Measurements from ENCODE around the gene MOCS1.
"Not testable (repeated sequence)": the region's sequence is repeated elsewhere in the genome, so short reads cannot be mapped to it uniquely, and the experiment has no call there.

The MOCS1 gene

DNA sequence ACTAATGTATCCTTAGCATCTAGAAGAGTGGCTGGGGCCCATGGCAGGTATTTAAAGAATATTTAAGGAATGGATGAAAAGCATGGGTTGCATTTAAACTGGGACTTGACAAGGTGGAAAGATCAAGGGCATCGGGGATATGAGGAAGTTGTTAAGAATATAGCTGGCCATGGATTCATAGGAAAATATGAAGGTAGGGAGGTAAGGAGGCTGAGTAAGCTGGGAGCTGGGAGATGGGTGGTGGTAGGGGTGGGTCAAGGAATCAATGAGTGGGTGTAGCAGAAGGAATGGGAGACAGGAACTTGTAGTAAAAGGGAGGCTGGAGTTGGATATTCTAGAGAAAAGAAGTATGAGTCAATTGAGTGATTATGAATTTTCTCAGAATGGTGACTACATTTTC is 44.0 kb upstream of the MOCS1 start:
- TF ChIP-seq, protein P1, sequence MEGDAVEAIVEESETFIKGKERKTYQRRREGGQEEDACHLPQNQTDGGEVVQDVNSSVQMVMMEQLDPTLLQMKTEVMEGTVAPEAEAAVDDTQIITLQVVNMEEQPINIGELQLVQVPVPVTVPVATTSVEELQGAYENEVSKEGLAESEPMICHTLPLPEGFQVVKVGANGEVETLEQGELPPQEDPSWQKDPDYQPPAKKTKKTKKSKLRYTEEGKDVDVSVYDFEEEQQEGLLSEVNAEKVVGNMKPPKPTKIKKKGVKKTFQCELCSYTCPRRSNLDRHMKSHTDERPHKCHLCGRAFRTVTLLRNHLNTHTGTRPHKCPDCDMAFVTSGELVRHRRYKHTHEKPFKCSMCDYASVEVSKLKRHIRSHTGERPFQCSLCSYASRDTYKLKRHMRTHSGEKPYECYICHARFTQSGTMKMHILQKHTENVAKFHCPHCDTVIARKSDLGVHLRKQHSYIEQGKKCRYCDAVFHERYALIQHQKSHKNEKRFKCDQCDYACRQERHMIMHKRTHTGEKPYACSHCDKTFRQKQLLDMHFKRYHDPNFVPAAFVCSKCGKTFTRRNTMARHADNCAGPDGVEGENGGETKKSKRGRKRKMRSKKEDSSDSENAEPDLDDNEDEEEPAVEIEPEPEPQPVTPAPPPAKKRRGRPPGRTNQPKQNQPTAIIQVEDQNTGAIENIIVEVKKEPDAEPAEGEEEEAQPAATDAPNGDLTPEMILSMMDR (IDR thresholded peaks at IDR 0.05; ENCODE audit: borderline replicate concordance, insufficient read depth, low read depth, low read length), result no peak
- no peak overlapping the region for H3K4me3 ChIP-seq (ENCODE audit: low read depth, low read length)

DNA sequence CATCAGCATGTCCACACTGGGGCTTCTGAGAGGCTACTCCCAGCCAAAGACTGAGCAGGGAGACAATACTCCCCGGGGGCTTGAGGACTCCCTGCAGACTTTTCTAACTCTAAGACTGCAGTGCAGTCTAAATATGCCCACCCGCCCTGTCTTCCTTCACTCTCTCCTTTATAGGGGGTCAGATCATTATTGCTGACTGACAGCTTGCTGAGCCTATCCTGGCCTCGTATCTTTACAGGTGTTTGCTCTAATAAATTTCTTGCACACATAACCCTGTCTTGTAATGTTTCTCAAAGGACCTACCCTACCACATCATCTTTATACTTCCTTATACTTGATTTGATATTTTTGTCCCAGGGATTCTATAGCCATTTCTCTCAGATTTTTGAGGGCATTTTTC is 39.4 kb upstream of the MOCS1 start:
- no peak overlapping the region for H3K4me3 ChIP-seq (ENCODE audit: low read depth, low read length)
- TF ChIP-seq, protein P1 (IDR thresholded peaks at IDR 0.05; ENCODE audit: borderline replicate concordance, insufficient read depth, low read depth, low read length), result no peak

DNA sequence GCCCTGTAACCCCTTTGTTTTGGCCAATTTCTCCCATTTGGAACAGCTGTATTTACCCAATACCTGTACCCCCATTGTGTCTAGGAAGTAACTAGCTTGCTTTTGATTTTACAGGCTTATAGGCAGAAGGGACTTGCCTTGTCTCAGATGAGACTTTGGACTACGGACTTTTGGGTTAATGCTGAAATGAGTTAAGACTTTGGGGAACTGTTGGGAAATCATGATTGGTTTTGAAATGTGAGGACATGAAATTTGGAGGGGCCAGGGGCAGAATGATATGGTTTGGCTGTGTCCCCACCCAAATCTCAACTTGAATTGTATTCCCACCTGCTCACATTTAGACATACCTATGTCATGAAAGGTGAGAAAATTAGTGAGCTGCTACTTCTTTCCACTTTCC is 38.5 kb upstream of the MOCS1 start:
- H3K4me3 ChIP-seq (ENCODE audit: low read depth, low read length), result not testable (repeated sequence)

DNA sequence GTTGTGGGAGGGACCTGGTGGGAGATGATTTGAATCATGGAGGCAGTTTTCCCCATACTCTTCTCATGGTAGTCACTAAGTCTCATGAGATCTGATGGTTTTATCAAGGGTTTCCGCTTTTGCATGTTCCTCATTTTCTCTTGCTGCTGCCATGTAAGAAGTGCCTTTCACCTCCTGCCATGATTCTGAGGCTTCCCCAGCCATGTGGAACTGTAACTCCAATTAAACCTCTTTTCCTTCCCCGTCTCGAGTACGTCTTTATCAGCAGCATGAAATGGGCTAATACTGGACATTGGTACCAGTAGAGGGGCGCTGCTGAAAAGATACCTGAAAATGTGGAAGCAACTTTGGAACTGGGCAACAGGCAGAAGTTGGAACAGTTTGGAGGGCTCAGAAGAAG is 36.9 kb upstream of the MOCS1 start:
- H3K4me3 ChIP-seq (ENCODE audit: low read depth, low read length), result not testable (repeated sequence)

DNA sequence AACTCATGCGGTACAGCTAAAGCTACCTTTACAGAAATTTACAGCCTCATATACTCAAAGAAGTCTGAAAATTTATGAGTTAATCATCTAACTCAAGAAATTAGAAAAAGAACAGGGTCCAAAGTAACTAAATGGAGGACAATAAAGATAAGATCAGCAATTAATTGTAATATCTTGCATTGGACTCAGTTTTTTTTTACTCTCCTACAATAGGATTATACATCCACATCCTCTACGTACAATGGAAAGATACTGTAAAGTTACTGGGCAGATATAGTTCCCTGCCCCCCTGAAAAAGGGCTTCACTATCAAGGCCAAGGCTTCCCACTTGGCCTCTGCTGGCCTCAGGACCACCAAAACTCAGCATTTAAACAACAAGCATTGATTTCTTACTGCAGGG is 31.5 kb upstream of the MOCS1 start:
- TF ChIP-seq, protein P1 (IDR thresholded peaks at IDR 0.05; ENCODE audit: borderline replicate concordance, insufficient read depth, low read depth, low read length), result no peak
- H3K4me3 ChIP-seq (ENCODE audit: low read depth, low read length), result no peak overlapping the region

DNA sequence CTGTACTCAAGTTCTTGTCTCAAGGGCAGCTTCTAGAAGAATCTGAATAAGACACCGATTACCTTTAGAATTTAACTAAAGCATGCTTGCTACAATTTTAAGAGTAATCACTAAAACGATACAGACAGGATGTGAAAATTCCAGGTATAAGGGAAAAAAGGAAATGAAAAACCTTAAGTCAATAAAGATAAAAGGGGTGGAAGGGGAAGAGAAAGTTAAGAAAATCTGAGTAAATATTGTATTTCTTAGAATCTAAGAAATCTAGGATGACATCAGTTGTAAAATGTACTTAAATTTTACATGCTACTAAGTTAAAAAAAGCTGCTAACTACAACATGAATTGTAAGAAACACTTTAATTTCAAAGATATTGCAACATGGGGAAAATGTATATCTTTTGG is 30.3 kb upstream of the MOCS1 start:
- TF ChIP-seq, protein P1 (IDR thresholded peaks at IDR 0.05; ENCODE audit: borderline replicate concordance, insufficient read depth, low read depth, low read length), result no peak
- H3K4me3 ChIP-seq (ENCODE audit: low read depth, low read length), result no peak overlapping the region

DNA sequence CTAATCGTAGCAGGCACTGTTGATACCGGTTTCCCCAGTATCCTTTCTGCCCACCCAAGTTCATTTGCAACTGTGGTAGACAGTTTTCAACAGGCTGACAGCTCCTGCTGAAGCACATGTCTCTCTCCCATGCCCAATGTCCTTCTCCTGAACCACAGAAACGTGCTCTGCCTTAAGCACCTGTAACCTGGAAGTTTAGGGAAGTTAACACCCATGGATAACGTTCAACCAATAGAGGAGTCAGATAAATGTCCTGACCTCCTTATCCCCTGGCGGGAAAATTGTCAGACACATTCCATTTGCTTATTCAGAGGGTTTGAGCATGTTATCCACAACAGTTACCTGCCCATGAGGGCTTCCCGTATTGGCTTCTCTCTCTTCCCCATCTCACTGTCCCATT is 29.8 kb upstream of the MOCS1 start:
- TF ChIP-seq, protein P1 (IDR thresholded peaks at IDR 0.05; ENCODE audit: borderline replicate concordance, insufficient read depth, low read depth, low read length), result no peak
- no peak overlapping the region for H3K4me3 ChIP-seq (ENCODE audit: low read depth, low read length)

DNA sequence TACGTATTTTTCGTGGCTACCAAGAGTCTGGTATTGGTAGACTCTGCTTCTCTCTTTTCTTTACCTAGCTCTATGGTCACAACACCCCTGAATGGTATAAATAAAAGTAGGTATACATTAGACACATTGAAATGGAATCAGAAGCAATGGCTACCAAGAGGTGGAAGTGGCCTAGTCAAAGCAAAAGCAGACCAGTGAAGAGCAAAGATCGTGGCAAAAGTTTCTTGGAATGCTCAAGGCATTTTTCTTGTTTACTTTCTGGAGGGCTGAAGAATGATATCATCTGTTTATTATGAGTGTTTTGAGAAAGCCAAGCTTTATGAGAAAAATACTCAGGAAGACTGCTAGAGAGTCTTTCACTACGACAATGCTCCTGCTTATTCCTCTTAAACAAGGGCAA is 28.6 kb upstream of the MOCS1 start:
- TF ChIP-seq, protein P1 (IDR thresholded peaks at IDR 0.05; ENCODE audit: borderline replicate concordance, insufficient read depth, low read depth, low read length), result no peak
- no peak overlapping the region for H3K4me3 ChIP-seq (ENCODE audit: low read depth, low read length)

Data from GM12875 (cell line).